Fibroblast of skin of right biceps (primary cell): ENCODE measurements around the gene THAP11.

ENCODE experiments used
- DNase-seq: peaks from one replicate; pipeline ENCODE4 v3.0.0-alpha.2; 2013

THAP11 gene

GRCh38 chr16:67841816-67842508 lies at the start of gene THAP11:
THAP11 (plus strand) TSS chr16:67842320; CDS start chr16:67842555, 235 bp downstream.
- peak; percentile 94 for DNase-seq

GRCh38 chr16:67796099-67796718 lies 45.9 kb upstream of the THAP11 start:
- no peak for DNase-seq

GRCh38 chr16:67800338-67800926 lies 41.7 kb upstream of the THAP11 start:
- no peak for DNase-seq

GRCh38 chr16:67801241-67801640 lies 40.9 kb upstream of the THAP11 start:
- no peak for DNase-seq

- DNase-seq, result no peak
These were observed 40.2 kb upstream of the THAP11 start for GRCh38 chr16:67801883-67802282.

- DNase-seq, result no peak
These were observed 38.2 kb upstream of the THAP11 start for GRCh38 chr16:67803894-67804293.

GRCh38 chr16:67804853-67805542 lies 37.1 kb upstream of the THAP11 start:
- no peak for DNase-seq

GRCh38 chr16:67805718-67806427 lies 36.2 kb upstream of the THAP11 start:
- no peak for DNase-seq

GRCh38 chr16:67806428-67807147 lies 35.5 kb upstream of the THAP11 start, which contains the start of the genes RANBP10 and TSNAXIP1:
RANBP10 (minus strand) TSS chr16:67806560; CDS start chr16:67806536, 24 bp downstream.
TSNAXIP1 (plus strand) TSS chr16:67806889; CDS start chr16:67807150, 261 bp downstream.
- peak; percentile 99 for DNase-seq

GRCh38 chr16:67807148-67807682 lies 34.9 kb upstream of the THAP11 start:
- no peak for DNase-seq

- DNase-seq, result no peak
These were observed 30.2 kb upstream of the THAP11 start for GRCh38 chr16:67811899-67812298.

GRCh38 chr16:67814567-67814966 lies 27.6 kb upstream of the THAP11 start:
- no peak for DNase-seq

GRCh38 chr16:67820608-67821259 lies 21.4 kb upstream of the THAP11 start:
- no peak for DNase-seq

- peak; percentile 50 for DNase-seq
These were observed 19.6 kb upstream of the THAP11 start for GRCh38 chr16:67822511-67822910.

GRCh38 chr16:67825119-67825518 lies 17.0 kb upstream of the THAP11 start:
- no peak for DNase-seq

GRCh38 chr16:67825906-67826305 lies 16.2 kb upstream of the THAP11 start:
- DNase-seq, result no peak

- no peak for DNase-seq
These were observed 13.5 kb upstream of the THAP11 start for GRCh38 chr16:67828651-67829050.

GRCh38 chr16:67833030-67833414 lies 9.1 kb upstream of the THAP11 start:
- peak; percentile 74 for DNase-seq

GRCh38 chr16:67833415-67834241 lies 8.5 kb upstream of the THAP11 start:
- peak; percentile 88 for DNase-seq

- DNase-seq, result no peak
These were observed 7.9 kb upstream of the THAP11 start for GRCh38 chr16:67834242-67834614.
